Measurements from ENCODE around the gene FAM9C. TPM values are rescaled to one million over a fixed set of nuclear protein-coding genes. Genes with fewer than 3 reads are reported as not detected.

The FAM9C gene
- total RNA-seq, 2 donors from 2014 or later = not detected

GRCh38 chrX:13081395-13082205 is 37.2 kb upstream of the FAM9C start:
- Histone ChIP-seq H3K4me1 (peaks cover 10% of the 10 kb centered on the region), H3K27ac (peak overlapping the region in 2 of 4 donors; percentile 3 to 45), H3K9me3 (no peaks in the 10 kb centered on the region), H3K4me3 (no peak overlapping the region), H3K27me3 (no peaks in the 10 kb centered on the region), H3K36me3 (replicated peaks in 1 of 2; ENCODE audit: insufficient read depth in 1 of 2, low read depth in 2 of 2) (no peaks in the 10 kb centered on the region)
- TF ChIP-seq POLR2A (IDR thresholded peaks at IDR 0.05) (no peak), CTCF (IDR thresholded peaks at IDR 0.05) (no peak)
- intact Hi-C loops (cut with DNase I) = no loop called here
- ATAC-seq (no peak), DNase-seq (peak in 1 of 4 donors; percentile 22)
- 28 to 47% methylated on average over 6 of the region's 6 CpGs for WGBS, 2 donors

- intact Hi-C loops (cut with DNase I) = no loop called here
- no peak for ATAC-seq
- TF ChIP-seq CTCF (IDR thresholded peaks at IDR 0.05) (no peak), POLR2A (IDR thresholded peaks at IDR 0.05) (no peak)
- no peaks in the 10 kb centered on the region for H3K9me3 ChIP-seq
- whole genome bisulfite sequencing, 2 donors = 82 to 98% methylated on average over 4 of the region's 4 CpGs
- H3K4me3 ChIP-seq = no peak overlapping the region
- DNase-seq = no peak
- no peaks in the 10 kb centered on the region for H3K27me3 ChIP-seq
- H3K36me3 ChIP-seq (replicated peaks in 1 of 2; ENCODE audit: insufficient read depth in 1 of 2, low read depth in 2 of 2) = no peaks in the 10 kb centered on the region
- peak overlapping the region in 1 of 4 donors; percentile 3 for H3K27ac ChIP-seq
- peaks cover 10% of the 10 kb centered on the region for H3K4me1 ChIP-seq
These were observed 35.8 kb upstream of the FAM9C start for GRCh38 chrX:13080128-13080795.

- TF ChIP-seq POLR2A (IDR thresholded peaks at IDR 0.05) (peak in 2 of 3 donors; percentile 26 to 29), CTCF (IDR thresholded peaks at IDR 0.05) (peak in 2 of 7 experiments; percentile 5 to 6)
- peaks cover 10% of the 10 kb centered on the region for H3K4me1 ChIP-seq
- intact Hi-C loops (cut with DNase I) = no loop called here
- H3K36me3 ChIP-seq (replicated peaks in 1 of 2; ENCODE audit: insufficient read depth in 1 of 2, low read depth in 2 of 2) = no peaks in the 10 kb centered on the region
- ATAC-seq (peak; percentile 87), DNase-seq (peak; percentile 41 to 65 (median 60))
- no peaks in the 10 kb centered on the region for H3K9me3 ChIP-seq
- WGBS, 2 donors = 15 to 29% methylated on average over 5 to 10 of the region's 10 CpGs
- peak overlapping the region; percentile 51 to 86 (median 77) for H3K27ac ChIP-seq
- H3K4me3 ChIP-seq = no peak overlapping the region
- H3K27me3 ChIP-seq = no peaks in the 10 kb centered on the region
These were observed 34.5 kb upstream of the FAM9C start for GRCh38 chrX:13078739-13079444.

GRCh38 chrX:13077168-13077567 is 32.7 kb upstream of the FAM9C start:
- Histone ChIP-seq H3K4me3 (no peak overlapping the region), H3K36me3 (replicated peaks in 1 of 2; ENCODE audit: insufficient read depth in 1 of 2, low read depth in 2 of 2) (no peaks in the 10 kb centered on the region), H3K9me3 (no peaks in the 10 kb centered on the region), H3K27me3 (no peaks in the 10 kb centered on the region), H3K4me1 (peaks cover 10% of the 10 kb centered on the region), H3K27ac (peak overlapping the region in 1 of 4 donors; percentile 12)
- TF ChIP-seq CTCF (IDR thresholded peaks at IDR 0.05) (no peak), POLR2A (IDR thresholded peaks at IDR 0.05) (no peak)
- ATAC-seq = no peak
- peak in 1 of 4 donors; percentile 19 for DNase-seq
- intact Hi-C loops (cut with DNase I) = no loop called here
- 71 to 80% methylated on average over 2 of the region's 2 CpGs for WGBS, 2 donors

Data from body of pancreas (tissue), 4 donors.